ENCODE results near the gene ZFHX3. TPM values are rescaled to one million over a fixed set of nuclear protein-coding genes. Genes with fewer than 3 reads are reported as not detected.
A peak's percentile ranks its signal among the peaks of the same experiment; 100 is the strongest.

ZFHX3 gene
- total RNA-seq, 1 experiment from 2014 or later, result 5.1 TPM

GRCh38 chr16:72810480-72810879 is 237.4 kb downstream of the ZFHX3 start:
- Histone ChIP-seq H3K4me1 (no peaks in the 10 kb centered on the region), H3K9me3 (replicated peaks) (no peaks in the 10 kb centered on the region), H3K27me3 (no peaks in the 10 kb centered on the region), H3K36me3 (no peaks in the 10 kb centered on the region), H3K4me3 (no peak overlapping the region), H3K27ac (no peak overlapping the region)
- DNase-seq, result no peak

GRCh38 chr16:72809446-72809845 is 238.5 kb downstream of the ZFHX3 start:
- no peak overlapping the region for H3K27ac ChIP-seq
- no peaks in the 10 kb centered on the region for H3K9me3 ChIP-seq (replicated peaks)
- no peaks in the 10 kb centered on the region for H3K4me1 ChIP-seq
- no peak overlapping the region for H3K4me3 ChIP-seq
- DNase-seq, result no peak
- H3K36me3 ChIP-seq, result no peaks in the 10 kb centered on the region
- H3K27me3 ChIP-seq, result no peaks in the 10 kb centered on the region

- DNase-seq, result no peak
- H3K4me3 ChIP-seq, result no peak overlapping the region
- H3K9me3 ChIP-seq (replicated peaks), result no peaks in the 10 kb centered on the region
- no peaks in the 10 kb centered on the region for H3K4me1 ChIP-seq
- no peak overlapping the region for H3K27ac ChIP-seq
- no peaks in the 10 kb centered on the region for H3K36me3 ChIP-seq
- no peaks in the 10 kb centered on the region for H3K27me3 ChIP-seq
Observed at GRCh38 chr16:72808754-72809153, 239.2 kb downstream of the ZFHX3 start.

GRCh38 chr16:72807245-72807644 is 240.7 kb downstream of the ZFHX3 start:
- no peaks in the 10 kb centered on the region for H3K27me3 ChIP-seq
- H3K36me3 ChIP-seq, result no peaks in the 10 kb centered on the region
- no peak for DNase-seq
- H3K4me1 ChIP-seq, result no peaks in the 10 kb centered on the region
- H3K9me3 ChIP-seq (replicated peaks), result no peaks in the 10 kb centered on the region
- no peak overlapping the region for H3K4me3 ChIP-seq
- H3K27ac ChIP-seq, result no peak overlapping the region

GRCh38 chr16:72805486-72805885 is 242.4 kb downstream of the ZFHX3 start:
- H3K27ac ChIP-seq, result peak overlapping the region; percentile 19; the same call in 1 of the 2 replicates
- no peaks in the 10 kb centered on the region for H3K4me1 ChIP-seq
- peak; percentile 33 to 53 for DNase-seq
- no peaks in the 10 kb centered on the region for H3K36me3 ChIP-seq
- no peak overlapping the region for H3K4me3 ChIP-seq
- H3K27me3 ChIP-seq, result no peaks in the 10 kb centered on the region
- no peaks in the 10 kb centered on the region for H3K9me3 ChIP-seq (replicated peaks)

- no peaks in the 10 kb centered on the region; the same call in 1 of the 2 replicates for H3K36me3 ChIP-seq
- H3K27me3 ChIP-seq, result no peaks in the 10 kb centered on the region
- no peaks in the 10 kb centered on the region for H3K9me3 ChIP-seq (replicated peaks)
- no peak for DNase-seq
- H3K4me1 ChIP-seq, result no peaks in the 10 kb centered on the region
- no peak overlapping the region for H3K4me3 ChIP-seq
- no peak overlapping the region for H3K27ac ChIP-seq
Observed at GRCh38 chr16:72800524-72801161, 247.3 kb downstream of the ZFHX3 start.

GRCh38 chr16:72798264-72798663 is 249.7 kb downstream of the ZFHX3 start:
- Histone ChIP-seq H3K4me1 (no peaks in the 10 kb centered on the region), H3K27me3 (no peaks in the 10 kb centered on the region), H3K4me3 (no peak overlapping the region), H3K9me3 (replicated peaks) (no peaks in the 10 kb centered on the region), H3K27ac (no peak overlapping the region), H3K36me3 (peaks cover 10% of the 10 kb centered on the region)
- no peak for DNase-seq

GRCh38 chr16:72797621-72798020 is 250.3 kb downstream of the ZFHX3 start:
- no peak for DNase-seq
- Histone ChIP-seq H3K27ac (no peak overlapping the region), H3K27me3 (no peaks in the 10 kb centered on the region), H3K36me3 (peaks cover 15% of the 10 kb centered on the region), H3K4me1 (peaks cover under 1% of the 10 kb centered on the region; the same call in 1 of the 2 replicates), H3K9me3 (replicated peaks) (no peaks in the 10 kb centered on the region), H3K4me3 (no peak overlapping the region)

- H3K27me3 ChIP-seq, result no peaks in the 10 kb centered on the region
- H3K4me3 ChIP-seq, result no peak overlapping the region
- H3K9me3 ChIP-seq (replicated peaks), result no peaks in the 10 kb centered on the region
- no peak overlapping the region for H3K27ac ChIP-seq
- DNase-seq, result no peak
- peaks cover 14% of the 10 kb centered on the region for H3K4me1 ChIP-seq
- peaks cover 15% of the 10 kb centered on the region for H3K36me3 ChIP-seq
Observed at GRCh38 chr16:72796222-72796621, 251.7 kb downstream of the ZFHX3 start.

GRCh38 chr16:72794986-72795385 is 252.9 kb downstream of the ZFHX3 start:
- Histone ChIP-seq H3K27ac (no peak overlapping the region), H3K4me1 (peaks cover 19% of the 10 kb centered on the region), H3K27me3 (no peaks in the 10 kb centered on the region), H3K9me3 (replicated peaks) (no peaks in the 10 kb centered on the region), H3K4me3 (no peak overlapping the region), H3K36me3 (peaks cover 18% of the 10 kb centered on the region)
- no peak for DNase-seq

GRCh38 chr16:72794319-72794718 is 253.6 kb downstream of the ZFHX3 start:
- no peak for DNase-seq
- Histone ChIP-seq H3K27me3 (no peaks in the 10 kb centered on the region), H3K36me3 (peaks cover 18% of the 10 kb centered on the region), H3K4me3 (no peak overlapping the region), H3K4me1 (peaks cover 19% of the 10 kb centered on the region), H3K9me3 (replicated peaks) (no peaks in the 10 kb centered on the region), H3K27ac (no peak overlapping the region)

GRCh38 chr16:72793716-72794115 is 254.2 kb downstream of the ZFHX3 start:
- Histone ChIP-seq H3K4me1 (peaks cover 19% of the 10 kb centered on the region), H3K27me3 (no peaks in the 10 kb centered on the region), H3K27ac (no peak overlapping the region), H3K36me3 (peaks cover 18% of the 10 kb centered on the region), H3K4me3 (no peak overlapping the region), H3K9me3 (replicated peaks) (no peaks in the 10 kb centered on the region)
- no peak for DNase-seq

GRCh38 chr16:72793017-72793416 is 254.9 kb downstream of the ZFHX3 start:
- no peak for DNase-seq
- Histone ChIP-seq H3K4me3 (no peak overlapping the region), H3K27me3 (no peaks in the 10 kb centered on the region), H3K9me3 (replicated peaks) (no peaks in the 10 kb centered on the region), H3K27ac (peak overlapping the region; percentile 86), H3K4me1 (peaks cover 19% of the 10 kb centered on the region), H3K36me3 (peaks cover 18% of the 10 kb centered on the region)

GRCh38 chr16:72791786-72792185 is 256.1 kb downstream of the ZFHX3 start:
- Histone ChIP-seq H3K27ac (peak overlapping the region; percentile 86), H3K27me3 (no peaks in the 10 kb centered on the region), H3K4me1 (peaks cover 19% of the 10 kb centered on the region), H3K9me3 (replicated peaks) (no peaks in the 10 kb centered on the region), H3K36me3 (peaks cover 18% of the 10 kb centered on the region), H3K4me3 (no peak overlapping the region)
- DNase-seq, result peak; percentile 62 to 80

GRCh38 chr16:72789921-72790320 is 258.0 kb downstream of the ZFHX3 start:
- no peak for DNase-seq
- H3K4me3 ChIP-seq, result no peak overlapping the region
- no peak overlapping the region for H3K27ac ChIP-seq
- H3K27me3 ChIP-seq, result no peaks in the 10 kb centered on the region
- H3K9me3 ChIP-seq (replicated peaks), result no peaks in the 10 kb centered on the region
- peaks cover 21% of the 10 kb centered on the region for H3K4me1 ChIP-seq
- H3K36me3 ChIP-seq, result peaks cover 18% of the 10 kb centered on the region

GRCh38 chr16:72789465-72789864 is 258.5 kb downstream of the ZFHX3 start:
- DNase-seq, result no peak
- no peak overlapping the region for H3K27ac ChIP-seq
- H3K9me3 ChIP-seq (replicated peaks), result no peaks in the 10 kb centered on the region
- no peak overlapping the region for H3K4me3 ChIP-seq
- peaks cover 18% of the 10 kb centered on the region for H3K36me3 ChIP-seq
- no peaks in the 10 kb centered on the region for H3K27me3 ChIP-seq
- peaks cover 21% of the 10 kb centered on the region for H3K4me1 ChIP-seq

Data from SJCRH30 (cell line).